C4-2B (cell line): ENCODE results near the gene AFDN.

ENCODE experiments used
- H3K27ac ChIP-seq: fragments of 450-650 bp; 2 replicates; pipeline ENCODE4 v1.5.1; 2017
- CTCF ChIP-seq: fragments of 450-650 bp; conservative IDR thresholded peaks from 2 replicates; pipeline ENCODE4 v1.5.1; 2017; ENCODE audit warnings: mild to moderate bottlenecking
- ZFX ChIP-seq: fragments of 450-650 bp; IDR thresholded peaks from 2 replicates; pipeline ENCODE4 v1.6.1; 2017

Gene AFDN

GRCh38 chr6:167948716-167949115 lies 122.0 kb downstream of the AFDN start:
- no peak overlapping the region for H3K27ac ChIP-seq
- TF ChIP-seq CTCF (no peak), ZFX (no peak)

- TF ChIP-seq CTCF = no peak
- TF ChIP-seq ZFX = no peak
- H3K27ac ChIP-seq = no peak overlapping the region
Measured at GRCh38 chr6:167949121-167949684, 122.5 kb downstream of the AFDN start.

GRCh38 chr6:167951781-167952511 lies 125.2 kb downstream of the AFDN start:
- TF ChIP-seq ZFX (no peak), CTCF (no peak)
- H3K27ac ChIP-seq = no peak overlapping the region

GRCh38 chr6:167952512-167952859 lies 125.8 kb downstream of the AFDN start:
- TF ChIP-seq ZFX (no peak), CTCF (no peak)
- H3K27ac ChIP-seq = no peak overlapping the region

- TF ChIP-seq ZFX (no peak), CTCF (no peak)
- H3K27ac ChIP-seq = no peak overlapping the region
Measured at GRCh38 chr6:167953551-167953950, 126.8 kb downstream of the AFDN start.

GRCh38 chr6:167954151-167954550 lies 127.4 kb downstream of the AFDN start:
- no peak overlapping the region for H3K27ac ChIP-seq
- TF ChIP-seq ZFX (no peak), CTCF (no peak)

GRCh38 chr6:167956491-167956890 lies 129.8 kb downstream of the AFDN start:
- no peak for TF ChIP-seq CTCF
- TF ChIP-seq ZFX = no peak
- H3K27ac ChIP-seq = no peak overlapping the region
